ENCODE results near the gene LY6G5C. TPM values are rescaled to one million over a fixed set of nuclear protein-coding genes. Genes with fewer than 3 reads are reported as not detected.

The LY6G5C gene
- total RNA-seq, 2 donors from 2014 or later: not detected

DNA sequence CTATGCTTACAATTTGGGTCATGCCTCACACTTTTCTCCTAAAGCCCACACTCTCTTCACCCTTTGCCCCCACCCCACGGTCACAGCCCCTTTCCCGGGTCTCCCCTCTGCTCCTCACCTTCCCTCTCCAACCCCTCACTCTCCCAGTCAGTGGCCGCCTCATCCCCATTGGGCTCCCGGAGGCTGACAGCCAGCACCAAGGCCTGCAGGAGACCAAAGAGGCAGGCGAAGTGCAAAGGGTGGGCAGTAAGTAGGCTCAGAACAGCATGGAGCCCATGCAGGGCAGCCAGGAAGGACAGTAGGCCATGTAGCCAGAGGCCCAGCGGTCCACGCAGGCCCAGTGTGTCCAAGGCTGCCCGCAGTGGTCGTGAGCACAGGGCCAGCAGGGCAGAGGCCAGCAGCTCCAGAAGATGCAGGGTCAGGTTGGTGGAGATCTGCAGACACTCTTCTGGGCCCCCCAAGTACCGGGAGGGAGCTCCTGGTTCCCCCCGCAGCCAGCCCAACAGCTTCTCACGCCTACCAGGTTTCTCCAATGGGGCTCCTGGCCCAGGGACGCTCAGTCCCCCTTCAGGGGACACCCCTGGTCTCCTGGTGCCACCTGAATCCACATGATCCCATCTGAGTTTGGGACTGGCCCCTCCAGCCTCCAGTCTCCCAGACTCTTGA, 21.8 kb downstream of the LY6G5C start:
- no peaks in the 10 kb centered on the region for H3K36me3 ChIP-seq
- peak overlapping the region; percentile 82 for H3K4me3 ChIP-seq
- TF ChIP-seq, protein P1, sequence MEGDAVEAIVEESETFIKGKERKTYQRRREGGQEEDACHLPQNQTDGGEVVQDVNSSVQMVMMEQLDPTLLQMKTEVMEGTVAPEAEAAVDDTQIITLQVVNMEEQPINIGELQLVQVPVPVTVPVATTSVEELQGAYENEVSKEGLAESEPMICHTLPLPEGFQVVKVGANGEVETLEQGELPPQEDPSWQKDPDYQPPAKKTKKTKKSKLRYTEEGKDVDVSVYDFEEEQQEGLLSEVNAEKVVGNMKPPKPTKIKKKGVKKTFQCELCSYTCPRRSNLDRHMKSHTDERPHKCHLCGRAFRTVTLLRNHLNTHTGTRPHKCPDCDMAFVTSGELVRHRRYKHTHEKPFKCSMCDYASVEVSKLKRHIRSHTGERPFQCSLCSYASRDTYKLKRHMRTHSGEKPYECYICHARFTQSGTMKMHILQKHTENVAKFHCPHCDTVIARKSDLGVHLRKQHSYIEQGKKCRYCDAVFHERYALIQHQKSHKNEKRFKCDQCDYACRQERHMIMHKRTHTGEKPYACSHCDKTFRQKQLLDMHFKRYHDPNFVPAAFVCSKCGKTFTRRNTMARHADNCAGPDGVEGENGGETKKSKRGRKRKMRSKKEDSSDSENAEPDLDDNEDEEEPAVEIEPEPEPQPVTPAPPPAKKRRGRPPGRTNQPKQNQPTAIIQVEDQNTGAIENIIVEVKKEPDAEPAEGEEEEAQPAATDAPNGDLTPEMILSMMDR (IDR thresholded peaks at IDR 0.05): no peak
- no peaks in the 10 kb centered on the region for H3K9me3 ChIP-seq
- ATAC-seq (ENCODE audit: insufficient number of reproducible peaks, low FRiP score, low read depth) (no peak), DNase-seq (ENCODE audit: low spot score) (no peak)
- peaks cover 25 to 59% of the 10 kb centered on the region in 2 donors for H3K4me1 ChIP-seq (ENCODE audit: control insufficient read depth in 1 of 2, low read depth in 2 of 2)
- no peaks in the 10 kb centered on the region for H3K27me3 ChIP-seq (replicated peaks; ENCODE audit: insufficient read depth)
- peak overlapping the region; percentile 82 to 90 for H3K27ac ChIP-seq

GRCh38 chr6:31658158-31658688, 22.6 kb downstream of the LY6G5C start:
- Histone ChIP-seq H3K4me3 (no peak overlapping the region), H3K4me1 (ENCODE audit: control insufficient read depth in 1 of 2, low read depth in 2 of 2) (peaks cover 25 to 56% of the 10 kb centered on the region in 2 donors)

DNA sequence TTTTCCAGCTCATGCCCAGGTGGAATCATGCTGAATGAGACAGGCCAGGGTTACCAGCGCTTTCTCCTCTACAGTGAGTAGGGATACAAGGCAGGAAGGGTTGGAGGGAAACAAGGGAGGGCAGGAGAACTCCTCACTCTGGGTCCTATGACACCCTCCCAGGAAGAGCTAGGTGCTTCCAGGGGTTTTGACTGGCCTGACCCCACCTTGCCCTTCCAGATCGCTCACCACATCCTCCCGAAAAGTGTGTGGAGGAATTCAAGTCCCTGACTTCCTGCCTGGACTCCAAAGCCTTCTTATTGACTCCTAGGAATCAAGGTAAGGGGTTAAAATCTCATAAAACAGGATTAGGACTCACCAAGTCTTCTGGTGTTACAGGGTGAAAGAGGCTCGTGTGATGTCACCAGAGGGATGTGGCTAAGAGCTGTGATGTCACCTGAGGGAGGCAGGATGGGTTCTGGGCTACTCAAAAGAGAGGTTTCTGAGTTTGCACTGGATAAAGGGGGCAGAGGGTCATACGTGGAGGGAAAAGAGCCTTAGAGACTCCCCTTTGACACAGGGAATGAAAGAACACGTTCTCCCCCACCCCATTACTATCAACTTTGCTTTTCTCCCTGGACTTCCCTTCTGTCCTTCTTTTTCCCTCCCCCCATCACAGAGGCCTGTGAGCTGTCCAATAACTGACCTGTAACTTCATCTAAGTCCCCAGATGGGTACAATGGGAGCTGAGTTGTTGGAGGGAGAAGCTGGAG, 23.3 kb downstream of the LY6G5C start:
- Histone ChIP-seq H3K4me3 (no peak overlapping the region), H3K9me3 (no peaks in the 10 kb centered on the region), H3K27me3 (replicated peaks; ENCODE audit: insufficient read depth) (no peaks in the 10 kb centered on the region), H3K4me1 (ENCODE audit: control insufficient read depth in 1 of 2, low read depth in 2 of 2) (peaks cover 23 to 51% of the 10 kb centered on the region in 2 donors), H3K36me3 (no peaks in the 10 kb centered on the region), H3K27ac (no peak overlapping the region)
- ATAC-seq (ENCODE audit: insufficient number of reproducible peaks, low FRiP score, low read depth) (no peak), DNase-seq (ENCODE audit: low spot score) (no peak)
- TF ChIP-seq, protein P1 (IDR thresholded peaks at IDR 0.05): no peak

More at GRCh38 chr6:31658158-31658688, 22.6 kb downstream of the LY6G5C start:
- no peaks in the 10 kb centered on the region for H3K36me3 ChIP-seq
- TF ChIP-seq, protein P1 (IDR thresholded peaks at IDR 0.05): no peak
- H3K27me3 ChIP-seq (replicated peaks; ENCODE audit: insufficient read depth): no peaks in the 10 kb centered on the region
- no peak for DNase-seq (ENCODE audit: low spot score)
- H3K9me3 ChIP-seq: no peaks in the 10 kb centered on the region
- H3K27ac ChIP-seq: no peak overlapping the region
- no peak for ATAC-seq (ENCODE audit: insufficient number of reproducible peaks, low FRiP score, low read depth)

GRCh38 chr6:31655349-31656237, 25.3 kb downstream of the LY6G5C start, which contains the start of gene APOM:
Gene APOM (plus strand): TSS chr6:31655894. CDS start chr6:31655967, 73 bp downstream.
- Histone ChIP-seq H3K4me1 (ENCODE audit: control insufficient read depth in 1 of 2, low read depth in 2 of 2) (peaks cover 25 to 48% of the 10 kb centered on the region in 2 donors), H3K4me3 (no peak within 1 kb of the TSS)

More at GRCh38 chr6:31655349-31656237, 25.3 kb downstream of the LY6G5C start, which contains the start of gene APOM:
- H3K36me3 ChIP-seq: no peaks in the 10 kb centered on the region
- no peaks in the 10 kb centered on the region for H3K9me3 ChIP-seq
- H3K27me3 ChIP-seq (replicated peaks; ENCODE audit: insufficient read depth): no peaks in the 10 kb centered on the region
- ATAC-seq (ENCODE audit: insufficient number of reproducible peaks, low FRiP score, low read depth) (no peak), DNase-seq (ENCODE audit: low spot score) (no peak)
- H3K27ac ChIP-seq: no peak within 1 kb of the TSS
- TF ChIP-seq, protein P1 (IDR thresholded peaks at IDR 0.05): no peak

Data from thoracic aorta (tissue), 2 donors.